ENCODE data around the gene TANK.

DNA sequence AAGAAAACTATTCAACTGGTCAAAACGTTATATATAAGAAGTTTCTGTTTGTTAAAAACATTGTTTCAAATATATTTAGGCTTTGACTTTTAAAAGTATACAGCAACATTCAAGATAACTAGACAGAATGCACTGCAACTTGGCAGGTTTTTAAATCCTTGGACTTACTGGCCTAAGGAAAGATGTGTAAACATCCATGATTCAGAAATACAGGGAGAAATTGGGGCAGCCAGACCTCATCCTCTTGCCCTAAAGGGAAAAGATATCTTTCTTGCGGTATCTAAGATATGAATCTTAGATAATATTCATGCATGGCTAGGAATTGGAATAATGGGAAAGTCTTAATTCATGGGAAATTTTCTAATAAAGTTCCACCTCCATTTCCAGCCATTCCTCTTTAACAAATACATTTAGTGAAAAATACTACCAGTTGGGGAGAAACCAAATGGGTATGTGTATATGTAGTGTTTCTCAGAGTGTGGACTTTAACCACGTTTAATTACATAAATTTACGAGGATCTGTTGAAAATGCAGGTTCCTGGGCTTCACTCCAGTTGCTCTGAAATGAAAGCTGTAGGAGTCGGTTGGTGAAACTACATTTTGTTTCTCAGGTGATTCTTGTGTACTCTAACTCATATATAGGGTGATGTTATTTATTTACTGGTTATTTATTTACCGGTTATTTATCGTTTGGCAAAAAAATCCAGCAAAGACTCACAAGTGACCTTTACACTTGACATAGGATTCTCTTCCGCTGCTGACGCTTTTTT, 587 bp upstream of the TANK start:
- TF ChIP-seq ATF2 (IDR thresholded peaks at IDR 0.05; ENCODE audit: low read length) (no peak), JUND (IDR thresholded peaks at IDR 0.05; ENCODE audit: low read length) (no peak), JUN (IDR thresholded peaks at IDR 0.05; ENCODE audit: low read depth, low read length) (no peak), POLR2A (IDR thresholded peaks at IDR 0.05; ENCODE audit: control extremely low read depth in 1 of 2, low read depth in 2 of 2, low read length in 2 of 2) (no peak), SRF (IDR thresholded peaks at IDR 0.05; ENCODE audit: low read depth, low read length) (no peak)
- TF ChIP-seq, protein P1, sequence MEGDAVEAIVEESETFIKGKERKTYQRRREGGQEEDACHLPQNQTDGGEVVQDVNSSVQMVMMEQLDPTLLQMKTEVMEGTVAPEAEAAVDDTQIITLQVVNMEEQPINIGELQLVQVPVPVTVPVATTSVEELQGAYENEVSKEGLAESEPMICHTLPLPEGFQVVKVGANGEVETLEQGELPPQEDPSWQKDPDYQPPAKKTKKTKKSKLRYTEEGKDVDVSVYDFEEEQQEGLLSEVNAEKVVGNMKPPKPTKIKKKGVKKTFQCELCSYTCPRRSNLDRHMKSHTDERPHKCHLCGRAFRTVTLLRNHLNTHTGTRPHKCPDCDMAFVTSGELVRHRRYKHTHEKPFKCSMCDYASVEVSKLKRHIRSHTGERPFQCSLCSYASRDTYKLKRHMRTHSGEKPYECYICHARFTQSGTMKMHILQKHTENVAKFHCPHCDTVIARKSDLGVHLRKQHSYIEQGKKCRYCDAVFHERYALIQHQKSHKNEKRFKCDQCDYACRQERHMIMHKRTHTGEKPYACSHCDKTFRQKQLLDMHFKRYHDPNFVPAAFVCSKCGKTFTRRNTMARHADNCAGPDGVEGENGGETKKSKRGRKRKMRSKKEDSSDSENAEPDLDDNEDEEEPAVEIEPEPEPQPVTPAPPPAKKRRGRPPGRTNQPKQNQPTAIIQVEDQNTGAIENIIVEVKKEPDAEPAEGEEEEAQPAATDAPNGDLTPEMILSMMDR (IDR thresholded peaks at IDR 0.05; ENCODE audit: control extremely low read depth in 1 of 3, insufficient read depth in 1 of 3, low read depth in 1 of 3, low read length in 3 of 3): no peak
- TF ChIP-seq, protein P2, sequence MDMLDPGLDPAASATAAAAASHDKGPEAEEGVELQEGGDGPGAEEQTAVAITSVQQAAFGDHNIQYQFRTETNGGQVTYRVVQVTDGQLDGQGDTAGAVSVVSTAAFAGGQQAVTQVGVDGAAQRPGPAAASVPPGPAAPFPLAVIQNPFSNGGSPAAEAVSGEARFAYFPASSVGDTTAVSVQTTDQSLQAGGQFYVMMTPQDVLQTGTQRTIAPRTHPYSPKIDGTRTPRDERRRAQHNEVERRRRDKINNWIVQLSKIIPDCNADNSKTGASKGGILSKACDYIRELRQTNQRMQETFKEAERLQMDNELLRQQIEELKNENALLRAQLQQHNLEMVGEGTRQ (IDR thresholded peaks at IDR 0.05; ENCODE audit: low read length): no peak

Data from H1 (cell line).